Kidney epithelial cell (primary cell): Measurements from ENCODE around the gene ZEB1. TPM values are rescaled to one million over a fixed set of nuclear protein-coding genes. Genes with fewer than 3 reads are reported as not detected.

Experiments used
- DNase-seq: peaks from one replicate; pipeline ENCODE4 v3.0.0-alpha.2; 2010; ENCODE audit warnings: low read depth
- H3K27me3 ChIP-seq: 2 replicates; pipeline ENCODE4 v1.6.0; 2011; ENCODE audit warnings: low read length; ENCODE audit not compliant: control insufficient read depth, insufficient read depth
- H3K36me3 ChIP-seq: 2 replicates; pipeline ENCODE4 v1.5.1; 2011; ENCODE audit warnings: low read length; ENCODE audit not compliant: control insufficient read depth, insufficient read depth
- H3K4me3 ChIP-seq: 2 replicates; pipeline ENCODE4 v1.5.1; 2011; ENCODE audit warnings: low read depth, mild to moderate bottlenecking, control low read depth, low read length
- CTCF ChIP-seq: IDR thresholded peaks from 2 replicates; pipeline ENCODE4 v1.5.1; 2011; ENCODE audit warnings: mild to moderate bottlenecking, moderate library complexity, low read length, control low read depth, inconsistent platforms; ENCODE audit not compliant: insufficient read depth, poor library complexity, severe bottlenecking
- total RNA-seq: library from RNA; depleted of rRNA; stranded (reverse); fragments of >200 nt; gene quantifications from 2 replicates; pipeline ENCODE4 v1.2.3, GENCODE V29; 2015

The ZEB1 gene
- total RNA-seq, 1 donor from 2014 or later = 10.8 TPM

- Histone ChIP-seq H3K4me3 (no peak overlapping the region), H3K36me3 (no peaks in the 10 kb centered on the region), H3K27me3 (no peaks in the 10 kb centered on the region)
- no peak for DNase-seq
- no peak for TF ChIP-seq CTCF
Observed at GRCh38 chr10:31578951-31579350, 259.9 kb downstream of the ZEB1 start.
